Posterior vena cava (tissue), 2 donors: Measurements from ENCODE around the gene SHANK3. TPM values are rescaled to one million over a fixed set of nuclear protein-coding genes. Genes with fewer than 3 reads are reported as not detected.

Experiments
- DNase-seq: peaks from one replicate; pipeline ENCODE4 v3.0.0-alpha.2; 2020; ENCODE audit warnings: low spot score
- intact Hi-C, 2 donors: fragments of 100-400 bp; cut with DNase I; formaldehyde crosslinking; loops; one replicate each; pipeline versions ENCODE4 v1.14.1 to v1.14.2; 2022 to 2023
- total RNA-seq, 2 donors: library from RNA; stranded (reverse); fragmentation: NEBNext Ultra II Directional; extraction: Animal tissue kit (Norgen Biotek cat#: 25700); gene quantifications; one replicate each; pipeline ENCODE4 v1.2.1, GENCODE V29; 2021
- donor health status: DM: yes; HTN: yes; CAD: no.
- donor health status: DM: yes; HTN: yes; CAD: no.

Gene SHANK3
- total RNA-seq, 2 donors from 2014 or later = 24.2 to 34.4 TPM

GRCh38 chr22:50705219-50705691 is 32.6 kb downstream of the SHANK3 start:
- peak; percentile 79 for DNase-seq
- intact Hi-C loops = no loop called here

- DNase-seq = peak; percentile 73
These were observed 33.3 kb downstream of the SHANK3 start for GRCh38 chr22:50705851-50706351.

GRCh38 chr22:50706481-50707125 is 34.0 kb downstream of the SHANK3 start:
- DNase-seq = peak; percentile 73
- intact Hi-C loops = no loop called here

More at GRCh38 chr22:50705851-50706351, 33.3 kb downstream of the SHANK3 start:
- intact Hi-C loops = no loop called here

GRCh38 chr22:50708474-50708873 is 35.9 kb downstream of the SHANK3 start:
- intact Hi-C loops = loop anchor here in 1 of 2 donors (2.0 kb wide), 1 partner anchor 40 kb away; no protein-coding TSS in a partner anchor
- DNase-seq = no peak

GRCh38 chr22:50708996-50709395 is 36.4 kb downstream of the SHANK3 start:
- intact Hi-C loops = loop anchor here in 1 of 2 donors (2.0 kb wide), 1 partner anchor 40 kb away; no protein-coding TSS in a partner anchor
- peak; percentile 23 for DNase-seq

- DNase-seq = peak; percentile 60
- intact Hi-C loops = loop anchor here in 1 of 2 donors (1.0 kb wide), 1 partner anchor 16 kb away; no protein-coding TSS in a partner anchor
These were observed 37.6 kb downstream of the SHANK3 start for GRCh38 chr22:50710221-50710620.

GRCh38 chr22:50710886-50711285 is 38.3 kb downstream of the SHANK3 start:
- intact Hi-C loops = loop anchor here in 1 of 2 donors (1.0 kb wide), 1 partner anchor 17 kb away; no protein-coding TSS in a partner anchor
- DNase-seq = peak; percentile 4

- intact Hi-C loops = no loop called here
- peak; percentile 66 for DNase-seq
These were observed 39.1 kb downstream of the SHANK3 start for GRCh38 chr22:50711446-50712340.

- intact Hi-C loops = no loop called here
- peak; percentile 57 for DNase-seq
These were observed 39.9 kb downstream of the SHANK3 start for GRCh38 chr22:50712341-50713007.

GRCh38 chr22:50713008-50713385 is 40.4 kb downstream of the SHANK3 start:
- intact Hi-C loops = no loop called here
- DNase-seq = peak; percentile 67

GRCh38 chr22:50713571-50714056 is 41.0 kb downstream of the SHANK3 start:
- peak; percentile 38 for DNase-seq

GRCh38 chr22:50714150-50714549 is 41.5 kb downstream of the SHANK3 start:
- intact Hi-C loops = no loop called here
- DNase-seq = no peak

More at GRCh38 chr22:50713571-50714056, 41.0 kb downstream of the SHANK3 start:
- intact Hi-C loops = no loop called here

- DNase-seq = no peak
- intact Hi-C loops = no loop called here
These were observed 42.1 kb downstream of the SHANK3 start for GRCh38 chr22:50714631-50715179.

GRCh38 chr22:50715250-50715649 is 42.6 kb downstream of the SHANK3 start:
- no peak for DNase-seq
- intact Hi-C loops = no loop called here

GRCh38 chr22:50715776-50716175 is 43.2 kb downstream of the SHANK3 start:
- intact Hi-C loops = no loop called here
- DNase-seq = no peak

- intact Hi-C loops = no loop called here
- no peak for DNase-seq
These were observed 43.8 kb downstream of the SHANK3 start for GRCh38 chr22:50716290-50717024.

GRCh38 chr22:50717709-50718351 is 45.2 kb downstream of the SHANK3 start:
- no peak for DNase-seq
- intact Hi-C loops = no loop called here

GRCh38 chr22:50718352-50718709 is 45.7 kb downstream of the SHANK3 start:
- intact Hi-C loops = no loop called here
- DNase-seq = no peak
